Measurements from ENCODE around the gene TIMP3.

DNA sequence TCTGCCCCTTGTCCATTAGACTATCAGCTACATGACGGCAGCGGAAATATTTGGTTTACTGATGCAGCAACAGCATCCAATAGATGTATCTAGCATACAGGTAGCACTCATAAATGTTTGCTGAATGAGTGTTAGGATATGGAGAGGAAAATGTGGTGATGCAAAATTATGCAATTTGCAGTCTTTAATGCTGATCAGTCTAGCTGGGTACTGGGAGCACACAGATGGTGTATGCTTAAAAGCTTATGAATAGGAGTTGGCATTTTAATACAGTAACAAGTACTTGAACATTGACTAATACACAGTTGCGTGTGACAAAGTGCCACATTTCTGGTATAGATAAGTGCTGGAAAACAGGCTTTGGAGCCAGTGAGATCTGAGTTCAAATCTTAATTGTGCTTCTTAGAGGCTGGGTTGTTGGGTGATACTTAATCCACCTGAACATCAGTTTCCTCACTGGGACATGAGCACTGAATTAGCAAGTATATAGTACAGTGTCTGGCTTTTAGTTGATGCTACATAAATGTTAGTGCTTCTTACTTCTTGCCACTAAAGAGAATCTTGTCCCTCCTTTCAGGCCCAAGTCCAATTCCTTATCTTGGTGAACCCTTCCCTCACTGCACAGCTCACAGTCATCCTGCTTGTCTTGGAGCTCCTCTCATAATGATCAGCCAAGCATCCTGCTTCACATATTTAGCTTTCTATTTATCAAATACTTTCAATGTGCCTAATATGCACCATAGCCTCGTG lies 99.6 kb downstream of the TIMP3 start:
- TF ChIP-seq POLR2AphosphoS5 (IDR thresholded peaks at IDR 0.05): no peak
- TF ChIP-seq, protein P1, sequence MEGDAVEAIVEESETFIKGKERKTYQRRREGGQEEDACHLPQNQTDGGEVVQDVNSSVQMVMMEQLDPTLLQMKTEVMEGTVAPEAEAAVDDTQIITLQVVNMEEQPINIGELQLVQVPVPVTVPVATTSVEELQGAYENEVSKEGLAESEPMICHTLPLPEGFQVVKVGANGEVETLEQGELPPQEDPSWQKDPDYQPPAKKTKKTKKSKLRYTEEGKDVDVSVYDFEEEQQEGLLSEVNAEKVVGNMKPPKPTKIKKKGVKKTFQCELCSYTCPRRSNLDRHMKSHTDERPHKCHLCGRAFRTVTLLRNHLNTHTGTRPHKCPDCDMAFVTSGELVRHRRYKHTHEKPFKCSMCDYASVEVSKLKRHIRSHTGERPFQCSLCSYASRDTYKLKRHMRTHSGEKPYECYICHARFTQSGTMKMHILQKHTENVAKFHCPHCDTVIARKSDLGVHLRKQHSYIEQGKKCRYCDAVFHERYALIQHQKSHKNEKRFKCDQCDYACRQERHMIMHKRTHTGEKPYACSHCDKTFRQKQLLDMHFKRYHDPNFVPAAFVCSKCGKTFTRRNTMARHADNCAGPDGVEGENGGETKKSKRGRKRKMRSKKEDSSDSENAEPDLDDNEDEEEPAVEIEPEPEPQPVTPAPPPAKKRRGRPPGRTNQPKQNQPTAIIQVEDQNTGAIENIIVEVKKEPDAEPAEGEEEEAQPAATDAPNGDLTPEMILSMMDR (IDR thresholded peaks at IDR 0.05): no peak
- TF ChIP-seq POLR2A (IDR thresholded peaks at IDR 0.05): no peak

Data from upper lobe of left lung (tissue), 4 donors.